Measurements from ENCODE around the gene IL36B. TPM values are rescaled to one million over a fixed set of nuclear protein-coding genes. Genes with fewer than 3 reads are reported as not detected.

Gene IL36B
- total RNA-seq, 1 donor from 2014 or later: not detected

DNA sequence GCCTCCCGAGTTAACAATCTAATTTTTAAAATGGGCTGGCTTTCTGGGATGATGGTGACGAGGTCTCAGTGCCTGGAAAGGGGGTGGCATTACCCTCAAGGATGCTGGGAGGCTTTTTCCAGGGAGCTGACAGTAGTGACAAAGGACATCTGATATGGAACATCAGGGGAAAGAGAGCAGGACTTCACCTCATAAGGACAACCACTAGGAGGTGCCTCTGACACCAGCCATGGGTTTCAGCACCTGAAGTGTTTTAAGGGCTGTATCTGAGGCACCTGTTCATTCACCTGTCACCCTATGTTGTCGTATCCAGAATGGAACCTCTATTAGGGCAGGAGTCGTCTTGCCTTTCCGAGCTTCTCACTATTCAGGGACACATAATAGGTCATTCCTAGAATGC is 10.8 kb downstream of the IL36B start:
- DNase-seq (ENCODE audit: low read depth): no peak
- no peak overlapping the region for H3K4me3 ChIP-seq (ENCODE audit: low read depth, low read length)
- peak; percentile 32 for TF ChIP-seq CTCF (conservative IDR thresholded peaks at IDR 0.05; ENCODE audit: low read depth, low read length)

DNA sequence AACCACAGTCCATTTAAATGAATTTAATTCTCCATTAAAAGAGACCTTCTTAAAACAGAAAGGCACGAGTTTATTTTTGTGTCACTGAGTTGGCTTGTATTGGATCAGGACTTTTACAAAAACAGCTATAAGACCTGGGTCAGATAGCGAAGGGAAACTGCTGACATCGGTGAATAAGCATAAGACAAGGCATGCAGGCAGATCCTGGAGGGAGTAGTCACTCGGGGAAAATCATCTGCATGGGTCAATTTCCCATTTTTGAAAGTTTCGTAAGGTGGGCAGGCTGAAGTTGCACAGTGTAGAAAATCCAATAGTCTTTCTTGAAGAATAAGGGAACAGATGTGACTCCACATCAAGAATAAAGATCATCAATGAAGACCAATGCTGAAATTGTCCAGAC is 12.9 kb downstream of the IL36B start:
- no peak overlapping the region for H3K4me3 ChIP-seq (ENCODE audit: low read depth, low read length)
- no peak for DNase-seq (ENCODE audit: low read depth)
- no peak for TF ChIP-seq CTCF (conservative IDR thresholded peaks at IDR 0.05; ENCODE audit: low read depth, low read length)

- DNase-seq (ENCODE audit: low read depth): no peak
Observed at GRCh38 chr2:113039158-113039557, 13.5 kb downstream of the IL36B start.

DNA sequence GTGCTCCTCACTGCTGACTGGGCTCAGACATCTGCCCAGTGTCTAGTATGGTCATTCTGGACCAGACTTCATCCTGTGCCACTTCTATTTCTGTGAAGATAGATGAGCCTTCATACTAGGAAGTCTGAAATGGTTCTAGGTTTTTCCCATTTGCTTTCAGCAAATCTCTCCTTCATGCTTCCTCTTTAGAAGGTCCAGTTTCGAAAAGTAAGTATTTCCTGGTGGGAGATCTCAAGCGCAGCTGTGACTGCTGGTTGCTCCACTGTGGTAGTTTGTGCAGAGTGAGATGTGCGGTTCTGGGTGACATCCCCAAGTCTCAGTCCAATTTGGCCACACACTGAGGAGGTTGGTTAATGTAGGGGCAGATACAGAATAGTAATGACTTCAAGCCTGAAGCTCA is 14.4 kb downstream of the IL36B start:
- DNase-seq (ENCODE audit: low read depth): no peak
- no peak for TF ChIP-seq CTCF (conservative IDR thresholded peaks at IDR 0.05; ENCODE audit: low read depth, low read length)
- H3K4me3 ChIP-seq (ENCODE audit: low read depth, low read length): no peak overlapping the region

More at GRCh38 chr2:113039158-113039557, 13.5 kb downstream of the IL36B start:
- TF ChIP-seq CTCF (conservative IDR thresholded peaks at IDR 0.05; ENCODE audit: low read depth, low read length): no peak
- H3K4me3 ChIP-seq (ENCODE audit: low read depth, low read length): no peak overlapping the region

DNA sequence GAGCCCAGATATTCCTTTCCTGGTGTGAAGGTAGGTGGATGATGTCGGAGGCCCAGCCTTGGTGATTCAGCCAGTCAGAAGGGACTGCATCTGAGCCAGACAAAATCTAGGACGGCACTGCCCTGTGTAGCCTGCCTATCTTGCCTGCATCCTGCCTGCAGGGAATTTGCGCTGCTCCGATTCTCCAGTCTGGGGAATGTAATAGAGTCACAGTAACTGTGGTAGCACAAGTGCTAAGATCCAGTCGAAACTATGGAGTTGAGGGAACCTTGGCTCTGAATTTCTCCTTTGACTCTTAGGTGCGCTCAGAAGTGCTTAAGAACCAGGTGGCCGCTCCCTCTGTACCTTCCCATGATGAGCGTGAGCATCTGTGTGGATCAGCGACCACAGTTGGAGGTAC is 15.9 kb downstream of the IL36B start:
- no peak for TF ChIP-seq CTCF (conservative IDR thresholded peaks at IDR 0.05; ENCODE audit: low read depth, low read length)

DNA sequence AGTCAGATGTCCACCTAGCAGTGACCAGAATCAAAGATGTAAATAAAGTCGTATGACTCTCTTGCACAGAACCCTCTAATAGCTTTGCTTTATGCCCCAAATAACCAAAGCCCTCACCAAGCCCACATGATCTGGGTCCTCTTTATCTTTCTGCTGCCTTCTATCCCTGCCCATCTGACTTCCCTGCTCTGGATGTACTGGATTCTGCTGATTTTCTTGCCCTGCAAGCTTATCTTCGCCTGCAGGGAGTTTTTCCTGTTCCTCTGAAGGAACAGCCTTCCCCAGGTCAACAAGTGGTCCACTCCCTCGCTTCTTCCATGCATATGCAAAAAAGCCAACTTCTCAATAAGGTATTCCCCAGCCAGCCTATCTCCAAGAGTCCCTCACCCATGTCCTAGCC is 18.7 kb downstream of the IL36B start:
- no peak for DNase-seq (ENCODE audit: low read depth)
- no peak for TF ChIP-seq CTCF (conservative IDR thresholded peaks at IDR 0.05; ENCODE audit: low read depth, low read length)
- no peak overlapping the region for H3K4me3 ChIP-seq (ENCODE audit: low read depth, low read length)

More for the DNA sequence above, 15.9 kb downstream of the IL36B start:
- DNase-seq (ENCODE audit: low read depth): no peak
- no peak overlapping the region for H3K4me3 ChIP-seq (ENCODE audit: low read depth, low read length)

DNA sequence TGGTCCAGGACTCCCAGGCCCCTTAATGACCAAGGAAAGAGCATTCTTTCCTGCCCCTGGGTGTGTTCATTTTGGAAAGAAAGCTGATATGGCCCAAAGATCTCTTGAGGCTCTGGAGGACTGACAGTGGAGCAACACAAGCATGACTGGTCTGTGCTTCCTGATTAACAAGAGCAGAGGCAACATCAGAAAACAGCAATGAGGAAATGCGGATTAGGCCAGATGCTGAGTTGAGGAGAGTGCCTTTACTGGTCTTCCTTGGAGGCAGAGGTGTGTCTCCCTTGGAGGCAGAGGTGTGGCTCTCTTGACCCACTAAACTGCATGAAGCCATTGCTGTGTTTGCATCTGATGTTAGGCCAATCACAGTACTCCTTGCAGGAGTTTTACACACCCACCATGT is 19.9 kb downstream of the IL36B start:
- DNase-seq (ENCODE audit: low read depth): no peak
- no peak overlapping the region for H3K4me3 ChIP-seq (ENCODE audit: low read depth, low read length)
- no peak for TF ChIP-seq CTCF (conservative IDR thresholded peaks at IDR 0.05; ENCODE audit: low read depth, low read length)
